Mesenteric fat pad (tissue), 1 donor: ENCODE results near the gene GFRA3. TPM values are rescaled to one million over a fixed set of nuclear protein-coding genes. Genes with fewer than 3 reads are reported as not detected.
"Not testable (repeated sequence)": the region's sequence is repeated elsewhere in the genome, so short reads cannot be mapped to it uniquely, and the experiment has no call there.

Experiments used
- DNase-seq: peaks from one replicate; pipeline ENCODE4 v3.0.0-alpha.2; 2020; ENCODE audit warnings: low spot score
- long read RNA-seq: library from polyadenylated mRNA; unstranded; transcript quantifications from one replicate; pipeline ENCODE4 v2.0.0, GENCODE V29; 2020
- total RNA-seq: library from RNA; stranded (reverse); fragmentation: NEBNext Ultra II Directional; extraction: Animal tissue kit (Norgen Biotek cat#: 25700); gene quantifications from one replicate; pipeline ENCODE4 v1.2.1, GENCODE V29; 2021
- donor health status: DM: yes; HTN: yes; CAD: no.

The GFRA3 gene
- total RNA-seq: not detected
- long read RNA-seq: 0 reads

- peak; percentile 68 for DNase-seq
Measured at GRCh38 chr5:138274189-138274853, at the start of gene GFRA3. GFRA3 (minus strand) TSS chr5:138274621; CDS start chr5:138274424, 197 bp downstream.

- not testable (repeated sequence) for DNase-seq
Measured at GRCh38 chr5:138318211-138318610, 43.8 kb upstream of the GFRA3 start.

- DNase-seq: no peak
Measured at GRCh38 chr5:138316355-138316754, 41.9 kb upstream of the GFRA3 start.

- no peak for DNase-seq
Measured at GRCh38 chr5:138315751-138316278, 41.4 kb upstream of the GFRA3 start.

GRCh38 chr5:138305797-138306196 is 31.4 kb upstream of the GFRA3 start:
- DNase-seq: no peak

GRCh38 chr5:138303372-138303771 is 29.0 kb upstream of the GFRA3 start:
- DNase-seq: no peak

GRCh38 chr5:138289296-138289695 is 14.9 kb upstream of the GFRA3 start:
- DNase-seq: no peak

- no peak for DNase-seq
Measured at GRCh38 chr5:138287246-138287645, 12.8 kb upstream of the GFRA3 start.

- DNase-seq: no peak
Measured at GRCh38 chr5:138282920-138283742, 8.7 kb upstream of the GFRA3 start.

GRCh38 chr5:138280915-138281314 is 6.5 kb upstream of the GFRA3 start:
- DNase-seq: no peak

GRCh38 chr5:138276402-138277054 is 2.1 kb upstream of the GFRA3 start:
- DNase-seq: no peak

GRCh38 chr5:138275895-138276294 is 1.5 kb upstream of the GFRA3 start:
- peak; percentile 49 for DNase-seq

GRCh38 chr5:138275379-138275782 is 960 bp upstream of the GFRA3 start:
- peak; percentile 16 for DNase-seq

GRCh38 chr5:138273834-138274188 is 610 bp downstream of the GFRA3 start:
- no peak for DNase-seq

GRCh38 chr5:138272681-138273080 is 1.7 kb downstream of the GFRA3 start:
- DNase-seq: no peak

- no peak for DNase-seq
Measured at GRCh38 chr5:138271281-138271680, 3.1 kb downstream of the GFRA3 start.

GRCh38 chr5:138264183-138264582 is 10.2 kb downstream of the GFRA3 start:
- DNase-seq: no peak

GRCh38 chr5:138263581-138263980 is 10.8 kb downstream of the GFRA3 start:
- no peak for DNase-seq

- DNase-seq: no peak
Measured at GRCh38 chr5:138258704-138259292, 15.6 kb downstream of the GFRA3 start.

- DNase-seq: no peak
Measured at GRCh38 chr5:138257583-138257982, 16.8 kb downstream of the GFRA3 start.

- DNase-seq: no peak
Measured at GRCh38 chr5:138252944-138253343, 21.5 kb downstream of the GFRA3 start.
